Thyroid gland (tissue), 4 donors: ENCODE results near the gene PCGF3. TPM values are rescaled to one million over a fixed set of nuclear protein-coding genes. Genes with fewer than 3 reads are reported as not detected.

ENCODE experiments used
- DNase-seq, 2 donors: peaks; one replicate each; pipeline ENCODE4 v3.0.0-alpha.2; 2019
- H3K27ac ChIP-seq, 3 donors: fragments of 200-600 bp; sonication (generic); 1 replicate in 2 of 3; 2 replicates in 1 of 3; pipeline ENCODE4 v1.5.1; 2016 to 2019; ENCODE audit warnings: mild to moderate bottlenecking in 1 of 3, moderate library complexity in 1 of 3
- H3K27me3 ChIP-seq: fragments of 200-600 bp; sonication (generic); one replicate; pipeline ENCODE4 v1.5.1; 2019
- H3K36me3 ChIP-seq, 2 donors: fragments of 200-600 bp; sonication (generic); one replicate each; pipeline ENCODE4 v1.5.1; 2016 to 2019
- H3K4me1 ChIP-seq, 2 donors: fragments of 200-600 bp; sonication (generic); one replicate each; pipeline ENCODE4 v1.5.1; 2017 to 2019
- H3K4me3 ChIP-seq, 3 donors: fragments of 200-600 bp; sonication (generic); replicated peaks in 1 of 3; 1 replicate in 2 of 3; 2 replicates in 1 of 3; pipeline ENCODE4 v1.5.1; 2016; ENCODE audit warnings: mild to moderate bottlenecking in 1 of 3
- H3K9me3 ChIP-seq: fragments of 200-600 bp; sonication (generic); one replicate; pipeline ENCODE4 v1.5.1; 2017
- CTCF ChIP-seq, 6 experiments: fragments of 200-600 bp in 3 of 6; fragments of 450-650 bp in 3 of 6; sonication (generic) in 3 of 6; IDR thresholded peaks; one replicate each; pipeline ENCODE4 v1.5.1; 2016 to 2019; ENCODE audit warnings: antibody characterized with exemption in 6 of 6, mild to moderate bottlenecking in 2 of 6, inconsistent platforms in 1 of 6, moderate library complexity in 1 of 6
- POLR2A ChIP-seq, 2 donors: fragments of 450-650 bp; IDR thresholded peaks; one replicate each; pipeline ENCODE4 v1.6.1; 2017; ENCODE audit warnings: antibody characterized with exemption in 2 of 2, mild to moderate bottlenecking in 2 of 2, moderate library complexity in 1 of 2
- WGBS, 2 donors: methylation state at CpG; one replicate each; pipeline ENCODE4 v1.1.5; 2017; 5-methylcytosine and 5-hydroxymethylcytosine counted together
- intact Hi-C: fragments of 100-400 bp; cut with DNase I; formaldehyde crosslinking; loops from one replicate; pipeline ENCODE4 v1.15.1; 2023
- total RNA-seq, 4 donors: library from RNA; depleted of rRNA; stranded (reverse); fragments of >200 nt; gene quantifications; one replicate each; pipeline ENCODE4 v1.2.3, GENCODE V29; 2016

PCGF3 gene
- total RNA-seq, 4 donors from 2014 or later = 41.4 to 60.0 (median 50.2) TPM

DNA sequence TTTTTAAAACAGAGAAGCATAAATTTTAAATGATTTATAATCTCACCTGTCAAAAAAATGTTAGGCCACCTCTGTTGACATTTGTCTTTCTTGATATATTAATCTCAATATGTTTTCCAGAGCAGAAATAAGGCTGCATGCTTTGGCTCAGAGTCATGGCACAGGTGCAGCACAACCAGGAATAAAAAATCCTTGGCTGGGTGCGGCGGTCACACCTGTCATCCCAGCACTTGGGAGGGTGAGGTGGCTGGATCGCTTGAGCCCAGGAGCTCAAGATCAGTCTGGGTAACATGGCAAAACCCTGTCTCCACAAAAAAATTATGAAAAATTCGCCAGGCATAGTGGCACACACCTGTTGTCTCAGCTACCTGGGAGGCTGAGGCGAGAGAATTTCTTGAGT, 102.2 kb downstream of the PCGF3 start:
- Histone ChIP-seq H3K36me3 (no peaks in the 10 kb centered on the region), H3K9me3 (no peaks in the 10 kb centered on the region), H3K27ac (no peak overlapping the region), H3K4me1 (no peaks in the 10 kb centered on the region), H3K4me3 (no peak overlapping the region), H3K27me3 (no peaks in the 10 kb centered on the region)
- TF ChIP-seq POLR2A (IDR thresholded peaks at IDR 0.05) = no peak
- no peak for TF ChIP-seq CTCF (IDR thresholded peaks at IDR 0.05)
- WGBS, 2 donors = 78 to 84% methylated on average over 5 of the region's 5 CpGs
- intact Hi-C loops = no loop called here
- no peak for DNase-seq

DNA sequence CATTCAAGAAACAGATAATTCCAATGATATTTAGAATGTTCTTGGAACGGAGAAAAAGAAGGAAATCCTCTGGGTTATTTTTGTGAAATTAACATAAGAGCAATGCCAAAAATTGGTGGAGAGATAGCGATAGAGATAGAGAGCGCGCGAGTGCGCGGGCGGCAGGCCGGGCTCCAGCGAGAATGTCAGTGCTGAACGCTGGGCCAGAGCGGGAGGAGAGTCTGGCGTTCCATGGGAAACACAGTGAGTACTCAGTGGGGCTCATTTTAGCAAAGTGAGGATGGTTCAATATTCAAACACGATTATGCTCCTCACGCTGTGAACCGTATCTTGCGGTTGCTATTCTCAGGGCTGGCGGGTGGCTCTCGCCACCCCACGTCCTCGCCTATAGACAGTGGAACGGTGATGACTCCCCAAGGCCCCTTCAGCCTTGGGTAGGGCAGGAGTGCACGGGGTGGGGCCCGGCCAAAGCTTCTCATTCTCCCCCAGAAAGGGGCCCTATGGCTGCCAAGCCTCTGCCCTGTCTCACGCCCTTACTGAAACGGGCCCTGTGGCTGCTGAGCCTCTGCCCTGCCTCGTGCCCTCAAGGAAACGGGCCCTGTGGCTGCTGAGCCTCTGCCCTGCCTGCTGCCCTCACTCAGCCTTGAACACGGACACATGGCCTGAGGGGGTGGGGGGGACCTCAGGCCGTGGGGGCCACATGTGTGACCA, 103.4 kb downstream of the PCGF3 start:
- no peaks in the 10 kb centered on the region for H3K4me1 ChIP-seq
- intact Hi-C loops = no loop called here
- TF ChIP-seq CTCF (IDR thresholded peaks at IDR 0.05) (no peak), POLR2A (IDR thresholded peaks at IDR 0.05) (no peak)
- H3K4me3 ChIP-seq = no peak overlapping the region
- H3K27me3 ChIP-seq = no peaks in the 10 kb centered on the region
- no peak for DNase-seq
- no peaks in the 10 kb centered on the region for H3K36me3 ChIP-seq
- no peak overlapping the region for H3K27ac ChIP-seq
- WGBS, 2 donors = 77 to 80% methylated on average over 25 to 27 of the region's 30 CpGs
- no peaks in the 10 kb centered on the region for H3K9me3 ChIP-seq

- no peaks in the 10 kb centered on the region for H3K36me3 ChIP-seq
- TF ChIP-seq POLR2A (IDR thresholded peaks at IDR 0.05) = no peak
- no peak for TF ChIP-seq CTCF (IDR thresholded peaks at IDR 0.05)
- no peaks in the 10 kb centered on the region for H3K27me3 ChIP-seq
- H3K4me3 ChIP-seq = no peak overlapping the region
- H3K4me1 ChIP-seq = peaks cover 6 to 8% of the 10 kb centered on the region in 2 donors
- no peak overlapping the region for H3K27ac ChIP-seq
- no peaks in the 10 kb centered on the region for H3K9me3 ChIP-seq
- intact Hi-C loops = no loop called here
- no peak for DNase-seq
- WGBS, 2 donors = 38 to 51% methylated on average over 10 of the region's 10 CpGs
These were observed 108.3 kb downstream of the PCGF3 start for GRCh38 chr4:813900-814299.

- Histone ChIP-seq H3K36me3 (no peaks in the 10 kb centered on the region), H3K4me1 (peaks cover 6 to 8% of the 10 kb centered on the region in 2 donors), H3K4me3 (no peak overlapping the region), H3K9me3 (no peaks in the 10 kb centered on the region), H3K27ac (no peak overlapping the region), H3K27me3 (no peaks in the 10 kb centered on the region)
- TF ChIP-seq POLR2A (IDR thresholded peaks at IDR 0.05) (no peak), CTCF (IDR thresholded peaks at IDR 0.05) (no peak)
- WGBS, 2 donors = 78 to 81% methylated on average over 13 to 14 of the region's 14 CpGs
- intact Hi-C loops = no loop called here
- no peak for DNase-seq
These were observed 108.7 kb downstream of the PCGF3 start for GRCh38 chr4:814312-814850.

GRCh38 chr4:815464-816146, 110.0 kb downstream of the PCGF3 start:
- Histone ChIP-seq H3K27me3 (no peaks in the 10 kb centered on the region), H3K9me3 (no peaks in the 10 kb centered on the region), H3K27ac (no peak overlapping the region), H3K4me3 (no peak overlapping the region), H3K4me1 (peaks cover 6 to 8% of the 10 kb centered on the region in 2 donors), H3K36me3 (no peaks in the 10 kb centered on the region)
- DNase-seq = peak; percentile 81
- intact Hi-C loops = no loop called here
- 16 to 28% methylated on average over 11 of the region's 11 CpGs for WGBS, 2 donors
- TF ChIP-seq CTCF (IDR thresholded peaks at IDR 0.05) (no peak), POLR2A (IDR thresholded peaks at IDR 0.05) (no peak)
